ENCODE measurements around the gene STAT6. TPM values are rescaled to one million over a fixed set of nuclear protein-coding genes. Genes with fewer than 3 reads are reported as not detected.
"Not testable (repeated sequence)": the region's sequence is repeated elsewhere in the genome, so short reads cannot be mapped to it uniquely, and the experiment has no call there.

Gene STAT6
- total and polyA plus RNA-seq, 2 donors (not counting 1 experiment from before 2014, with no cell fraction given): 544 to 736 TPM

- ChIA-PET POLR2A (interaction anchor here (0.6 to 1.0 kb wide), 2 partner anchors 51 to 106 kb away, joined by 3 read pairs; partner anchors contain the start of gene SHMT2), CTCF (interaction anchor here (0.5 to 8.1 kb wide), 31 partner anchors 8 to 610 kb away, joined by 3 to 108 read pairs (median 5); partner anchors contain the start of genes SHMT2 and STAT6)
- Histone ChIP-seq H3K4me3 (ENCODE audit: control extremely low read depth in 1 of 5, extremely low read depth in 1 of 5, insufficient read depth in 1 of 5, low read depth in 2 of 5, low read length in 4 of 5) (no peak overlapping the region), H3K27ac (ENCODE audit: low read length in 2 of 2) (no peak overlapping the region), H3K9me3 (ENCODE audit: control extremely low read depth in 1 of 3, control insufficient read depth in 2 of 3, insufficient read depth in 1 of 3, low read length in 2 of 3) (peaks cover 0 to 2% (median 0%) of the 10 kb centered on the region in 3 donors), H3K9ac (ENCODE audit: low read length) (no peak overlapping the region), H3K27me3 (replicated peaks in 1 of 4; ENCODE audit: control extremely low read depth in 1 of 4, control insufficient read depth in 3 of 4, insufficient read depth in 4 of 4, low read length in 3 of 4) (peaks cover 0 to 3% (median 0%) of the 10 kb centered on the region in 4 experiments), H2AFZ (ENCODE audit: insufficient read depth, low read depth, low read length, poor library complexity, severe bottlenecking) (no peak overlapping the region), H3K4me1 (ENCODE audit: control insufficient read depth in 2 of 2, insufficient read depth in 2 of 2, low read length in 2 of 2) (peaks cover 16 to 23% of the 10 kb centered on the region in 2 donors), H3K36me3 (replicated peaks in 1 of 2; ENCODE audit: control extremely low read depth in 1 of 2, control insufficient read depth in 1 of 2, extremely low read depth in 1 of 2, insufficient read depth in 2 of 2, low read length in 1 of 2) (no peaks in the 10 kb centered on the region), H3K4me2 (replicated peaks; ENCODE audit: low read depth, low read length, poor library complexity, severe bottlenecking) (no peak overlapping the region), H3K79me2 (ENCODE audit: control insufficient read depth, insufficient read depth, low read length) (no peaks in the 10 kb centered on the region), H4K20me1 (ENCODE audit: control insufficient read depth, insufficient read depth, low read length, poor library complexity, severe bottlenecking) (no peaks in the 10 kb centered on the region)
- Mint-ChIP-seq H3K27ac (no peak overlapping the region), H3K4me3 (no peak overlapping the region), H3K9me3 (ENCODE audit: insufficient read depth) (no peaks in the 10 kb centered on the region), H3K27me3 (peaks cover 3% of the 10 kb centered on the region), H3K4me1 (peaks cover 12% of the 10 kb centered on the region)
- no CpG with 5 or more reads among the region's 2 CpGs for WGBS (ENCODE audit: insufficient coverage)
- no peak for TF ChIP-seq EZH2 (IDR thresholded peaks at IDR 0.05; ENCODE audit: borderline replicate concordance, insufficient read depth, low read depth, low read length, poor library complexity, severe bottlenecking)
- no peak for TF ChIP-seq CTCF (IDR thresholded peaks at IDR 0.05)
- no peak for DNase-seq
- ATAC-seq (ENCODE audit: low read depth): no peak
- intact Hi-C loops (cut with micrococcal nuclease): loop anchor here (1.0 to 2.0 kb wide), 2 partner anchors 49 to 59 kb away; no protein-coding TSS in a partner anchor
Observed at GRCh38 chr12:57123813-57124212, 12.7 kb upstream of the STAT6 start.

- H3K4me1 Mint-ChIP-seq; H4K20me1 ChIP-seq (ENCODE audit: control insufficient read depth, insufficient read depth, low read length, poor library complexity, severe bottlenecking); H3K4me3 ChIP-seq (ENCODE audit: control extremely low read depth in 1 of 5, extremely low read depth in 1 of 5, insufficient read depth in 1 of 5, low read depth in 2 of 5, low read length in 4 of 5); H3K27me3 ChIP-seq (replicated peaks in 1 of 4; ENCODE audit: control extremely low read depth in 1 of 4, control insufficient read depth in 3 of 4, insufficient read depth in 4 of 4, low read length in 3 of 4); H3K79me2 ChIP-seq (ENCODE audit: control insufficient read depth, insufficient read depth, low read length); H2AFZ ChIP-seq (ENCODE audit: insufficient read depth, low read depth, low read length, poor library complexity, severe bottlenecking); H3K27ac ChIP-seq (ENCODE audit: low read length in 2 of 2); DNase-seq; H3K4me3 Mint-ChIP-seq; intact Hi-C loops (cut with micrococcal nuclease); H3K9me3 Mint-ChIP-seq (ENCODE audit: insufficient read depth); ATAC-seq (ENCODE audit: low read depth); H3K36me3 ChIP-seq (replicated peaks in 1 of 2; ENCODE audit: control extremely low read depth in 1 of 2, control insufficient read depth in 1 of 2, extremely low read depth in 1 of 2, insufficient read depth in 2 of 2, low read length in 1 of 2); H3K4me2 ChIP-seq (replicated peaks; ENCODE audit: low read depth, low read length, poor library complexity, severe bottlenecking); H3K27me3 Mint-ChIP-seq; H3K9me3 ChIP-seq (ENCODE audit: control extremely low read depth in 1 of 3, control insufficient read depth in 2 of 3, insufficient read depth in 1 of 3, low read length in 2 of 3); POLR2A ChIA-PET; H3K27ac Mint-ChIP-seq; H3K9ac ChIP-seq (ENCODE audit: low read length): not testable (repeated sequence)
- CTCF ChIA-PET: interaction anchor here (0.9 to 8.1 kb wide), 5 partner anchors 9 to 53 kb away, joined by 3 to 97 read pairs (median 45); partner anchors contain the start of gene STAT6
- H3K4me1 ChIP-seq (ENCODE audit: control insufficient read depth in 2 of 2, insufficient read depth in 2 of 2, low read length in 2 of 2): peaks cover 12% of the 10 kb centered on the region in 2 donors
- WGBS (ENCODE audit: insufficient coverage): 96% methylated on average over 9 of the region's 11 CpGs
Observed at GRCh38 chr12:57120718-57121117, 9.6 kb upstream of the STAT6 start.

Data from B cell (primary cell).